A673 (cell line): ENCODE data around the gene RRP8. TPM values are rescaled to one million over a fixed set of nuclear protein-coding genes. Genes with fewer than 3 reads are reported as not detected.

Experiments used
- BruUV-seq: library from RNA; stranded (reverse); fragments of 400-500 nt; replicated peaks from 2 replicates; lab custom pipeline; 2021; lab: Mats Ljungman, UMichigan
- CTCF ChIA-PET: fragments of 300-600 bp; sonication (Branson Sonifier 250); formaldehyde crosslinking; loops from one replicate; lab custom pipeline; 2022; ENCODE audit warnings: antibody characterized with exemption; lab: Charles Lee
- POLR2A ChIA-PET: fragments of 300-600 bp; sonication (Branson Sonifier 250); formaldehyde crosslinking; loops from one replicate; lab custom pipeline; 2022; ENCODE audit warnings: antibody characterized with exemption; ENCODE audit not compliant: low non-redundant PET; lab: Charles Lee
- DNase-seq: peaks from one replicate; pipeline ENCODE4 v3.0.0-alpha.2; 2015; ENCODE audit warnings: low spot score
- H3K27ac ChIP-seq: fragments of 200-600 bp; sonication (generic); 2 replicates; pipeline ENCODE4 v1.5.1; 2016; ENCODE audit warnings: mixed run types, low read depth, mild to moderate bottlenecking, mixed read lengths, antibody characterized with exemption, low read length; ENCODE audit not compliant: poor library complexity, severe bottlenecking
- H3K27me3 ChIP-seq: fragments of 200-600 bp; sonication (generic); replicated peaks from 2 replicates; pipeline ENCODE4 v1.6.1; 2017; ENCODE audit warnings: mixed run types, low read depth, mild to moderate bottlenecking, mixed read lengths, antibody characterized with exemption, low read length; ENCODE audit not compliant: insufficient read depth, poor library complexity
- H3K36me3 ChIP-seq: fragments of 200-600 bp; sonication (generic); 2 replicates; pipeline ENCODE4 v1.6.1; 2016; ENCODE audit warnings: mixed run types, mild to moderate bottlenecking, mixed read lengths, antibody characterized with exemption, low read length; ENCODE audit not compliant: insufficient read depth, poor library complexity, severe bottlenecking
- H3K4me1 ChIP-seq: fragments of 200-600 bp; sonication (generic); 2 replicates; pipeline ENCODE4 v1.6.1; 2017; ENCODE audit warnings: mixed run types, mild to moderate bottlenecking, mixed read lengths, antibody characterized with exemption, low read length; ENCODE audit not compliant: insufficient read depth, poor library complexity, severe bottlenecking
- H3K4me3 ChIP-seq: fragments of 200-600 bp; sonication (generic); 2 replicates; pipeline ENCODE4 v1.5.1; 2016; ENCODE audit warnings: low read depth, mixed run types, mild to moderate bottlenecking, mixed read lengths, low read length; ENCODE audit not compliant: poor library complexity, severe bottlenecking
- H3K9me3 ChIP-seq: fragments of 200-600 bp; sonication (generic); 2 replicates; pipeline ENCODE4 v1.6.1; 2016; ENCODE audit warnings: mixed run types, low read depth, mild to moderate bottlenecking, mixed read lengths, antibody characterized with exemption, low read length; ENCODE audit not compliant: poor library complexity, severe bottlenecking
- EZH2 ChIP-seq: fragments of 200-600 bp; sonication (generic); IDR thresholded peaks from 2 replicates; pipeline ENCODE4 v1.6.1; 2017; ENCODE audit warnings: borderline replicate concordance, low read depth, mild to moderate bottlenecking, mixed read lengths, antibody characterized with exemption, low read length; ENCODE audit not compliant: poor library complexity, severe bottlenecking
- intact Hi-C: fragments of 100-400 bp; cut with micrococcal nuclease; formaldehyde crosslinking; loops from one replicate; pipeline ENCODE4 v1.10.0; 2022; ENCODE audit not compliant: unreplicated experiment
- total RNA-seq: library from RNA; stranded (reverse); gene quantifications from 2 replicates; pipeline ENCODE4 v1.2.3, GENCODE V29; 2021
- TF ChIP-seq, protein P1 (sequence below): fragments of 300-800, 200-600 bp; sonication (generic); conservative IDR thresholded peaks from 2 replicates; pipeline ENCODE4 v1.5.1; 2017; ENCODE audit warnings: low read depth, mild to moderate bottlenecking, antibody characterized with exemption, low read length, moderate library complexity, mixed read lengths

RRP8 gene
- total RNA-seq, 1 experiment from 2014 or later, result 21.6 TPM

- Histone ChIP-seq H3K36me3 (no peaks in the 10 kb centered on the region), H3K4me1 (peaks cover 10% of the 10 kb centered on the region), H3K27me3 (no peaks in the 10 kb centered on the region), H3K27ac (no peak overlapping the region), H3K9me3 (no peaks in the 10 kb centered on the region), H3K4me3 (no peak overlapping the region)
- BruUV-seq, result no TSS peak
- intact Hi-C loops, result loop anchor here (5.0 to 10.0 kb wide), 2 partner anchors 149 to 232 kb away; no protein-coding TSS in a partner anchor
- no peak for DNase-seq
- POLR2A ChIA-PET, result interaction anchor here (0.5 to 0.9 kb wide), 2 partner anchors 272 to 914 kb away, joined by 3 read pairs; no protein-coding TSS in a partner anchor
- CTCF ChIA-PET, result interaction anchor here (0.6 kb wide), 1 partner anchor 67 kb away, joined by 3 read pairs; the partner anchor contains the start of gene MRPL17
- TF ChIP-seq, protein P1, sequence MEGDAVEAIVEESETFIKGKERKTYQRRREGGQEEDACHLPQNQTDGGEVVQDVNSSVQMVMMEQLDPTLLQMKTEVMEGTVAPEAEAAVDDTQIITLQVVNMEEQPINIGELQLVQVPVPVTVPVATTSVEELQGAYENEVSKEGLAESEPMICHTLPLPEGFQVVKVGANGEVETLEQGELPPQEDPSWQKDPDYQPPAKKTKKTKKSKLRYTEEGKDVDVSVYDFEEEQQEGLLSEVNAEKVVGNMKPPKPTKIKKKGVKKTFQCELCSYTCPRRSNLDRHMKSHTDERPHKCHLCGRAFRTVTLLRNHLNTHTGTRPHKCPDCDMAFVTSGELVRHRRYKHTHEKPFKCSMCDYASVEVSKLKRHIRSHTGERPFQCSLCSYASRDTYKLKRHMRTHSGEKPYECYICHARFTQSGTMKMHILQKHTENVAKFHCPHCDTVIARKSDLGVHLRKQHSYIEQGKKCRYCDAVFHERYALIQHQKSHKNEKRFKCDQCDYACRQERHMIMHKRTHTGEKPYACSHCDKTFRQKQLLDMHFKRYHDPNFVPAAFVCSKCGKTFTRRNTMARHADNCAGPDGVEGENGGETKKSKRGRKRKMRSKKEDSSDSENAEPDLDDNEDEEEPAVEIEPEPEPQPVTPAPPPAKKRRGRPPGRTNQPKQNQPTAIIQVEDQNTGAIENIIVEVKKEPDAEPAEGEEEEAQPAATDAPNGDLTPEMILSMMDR, result no peak
- no peak for TF ChIP-seq EZH2
These were observed 13.3 kb upstream of the RRP8 start for GRCh38 chr11:6616596-6617250.

GRCh38 chr11:6615882-6616585, 12.6 kb upstream of the RRP8 start:
- intact Hi-C loops, result loop anchor here (5.0 to 10.0 kb wide), 2 partner anchors 149 to 231 kb away; no protein-coding TSS in a partner anchor
- TF ChIP-seq, protein P1, result no peak
- no peak for TF ChIP-seq EZH2
- H3K4me3 ChIP-seq, result no peak overlapping the region
- H3K4me1 ChIP-seq, result peaks cover 13% of the 10 kb centered on the region
- peaks cover under 1% of the 10 kb centered on the region for H3K36me3 ChIP-seq
- ChIA-PET POLR2A (no interaction called here), CTCF (interaction anchor here (0.5 kb wide), 1 partner anchor 302 kb away, joined by 3 read pairs; no protein-coding TSS in a partner anchor)
- H3K27ac ChIP-seq, result no peak overlapping the region
- no TSS peak for BruUV-seq
- no peaks in the 10 kb centered on the region for H3K9me3 ChIP-seq
- no peaks in the 10 kb centered on the region for H3K27me3 ChIP-seq
- no peak for DNase-seq

- Histone ChIP-seq H3K4me3 (no peak overlapping the region), H3K4me1 (peaks cover 14% of the 10 kb centered on the region), H3K9me3 (no peaks in the 10 kb centered on the region), H3K27me3 (no peaks in the 10 kb centered on the region), H3K36me3 (peaks cover 10% of the 10 kb centered on the region), H3K27ac (no peak overlapping the region)
- TF ChIP-seq, protein P1, result no peak
- TF ChIP-seq EZH2, result no peak
- BruUV-seq, result no TSS peak
- ChIA-PET POLR2A (no interaction called here), CTCF (no interaction called here)
- no peak for DNase-seq
- intact Hi-C loops, result loop anchor here (5.0 to 10.0 kb wide), 2 partner anchors 148 to 230 kb away; no protein-coding TSS in a partner anchor
These were observed 11.6 kb upstream of the RRP8 start for GRCh38 chr11:6615046-6615445.
